GM12873 (cell line): ENCODE measurements around the gene TPSD1.

ENCODE experiments used
- CTCF ChIP-seq: IDR thresholded peaks from 2 replicates; pipeline ENCODE4 v1.5.1; 2012; ENCODE audit warnings: low read depth, mild to moderate bottlenecking, moderate library complexity, low read length, control low read depth; ENCODE audit not compliant: insufficient read depth; ENCODE audit errors: missing control alignments

The TPSD1 gene

GRCh38 chr16:1260101-1260680, 4.3 kb downstream of the TPSD1 start:
- TF ChIP-seq CTCF: no peak

- no peak for TF ChIP-seq CTCF
Measured at GRCh38 chr16:1261131-1261892, 5.4 kb downstream of the TPSD1 start.

- TF ChIP-seq CTCF: no peak
Measured at GRCh38 chr16:1262210-1262845, 6.5 kb downstream of the TPSD1 start.

- no peak for TF ChIP-seq CTCF
Measured at GRCh38 chr16:1262846-1263221, 7.0 kb downstream of the TPSD1 start.

- no peak for TF ChIP-seq CTCF
Measured at GRCh38 chr16:1263591-1264344, 7.9 kb downstream of the TPSD1 start.

- TF ChIP-seq CTCF: no peak
Measured at GRCh38 chr16:1264345-1265089, 8.6 kb downstream of the TPSD1 start.
